Measurements from ENCODE around the gene ZCRB1.

Gene ZCRB1

GRCh38 chr12:42315108-42315507 lies 10.8 kb downstream of the ZCRB1 start:
- Histone ChIP-seq H3K36me3 (replicated peaks) (peaks cover 16% of the 10 kb centered on the region), H3K27me3 (ENCODE audit: low read depth) (no peaks in the 10 kb centered on the region), H3K4me3 (no peak overlapping the region), H3K4me1 (peaks cover 13% of the 10 kb centered on the region), H3K9me3 (no peaks in the 10 kb centered on the region)
- peak; percentile 40 to 93 for DNase-seq (ENCODE audit: low spot score in 2 of 2)
- in situ Hi-C loops (cut with MboI; ENCODE audit: low sequenced_read_pairs), result no loop called here

GRCh38 chr12:42309996-42310395 lies 15.9 kb downstream of the ZCRB1 start:
- Histone ChIP-seq H3K27me3 (ENCODE audit: low read depth) (no peaks in the 10 kb centered on the region), H3K36me3 (replicated peaks) (peaks cover 11% of the 10 kb centered on the region), H3K4me1 (peaks cover 5% of the 10 kb centered on the region), H3K4me3 (no peak overlapping the region), H3K9me3 (no peaks in the 10 kb centered on the region)
- in situ Hi-C loops (cut with MboI; ENCODE audit: low sequenced_read_pairs), result no loop called here
- DNase-seq (ENCODE audit: low spot score in 2 of 2), result no peak

GRCh38 chr12:42308390-42308789 lies 17.5 kb downstream of the ZCRB1 start:
- H3K4me1 ChIP-seq, result no peaks in the 10 kb centered on the region
- in situ Hi-C loops (cut with MboI; ENCODE audit: low sequenced_read_pairs), result no loop called here
- H3K4me3 ChIP-seq, result no peak overlapping the region
- H3K27me3 ChIP-seq (ENCODE audit: low read depth), result no peaks in the 10 kb centered on the region
- H3K9me3 ChIP-seq, result no peaks in the 10 kb centered on the region
- no peak for DNase-seq (ENCODE audit: low spot score in 2 of 2)
- peaks cover 6% of the 10 kb centered on the region for H3K36me3 ChIP-seq (replicated peaks)

- no peak for DNase-seq (ENCODE audit: low spot score in 2 of 2)
- in situ Hi-C loops (cut with MboI; ENCODE audit: low sequenced_read_pairs), result no loop called here
- Histone ChIP-seq H3K9me3 (no peaks in the 10 kb centered on the region), H3K36me3 (replicated peaks) (no peaks in the 10 kb centered on the region), H3K4me3 (no peak overlapping the region), H3K4me1 (no peaks in the 10 kb centered on the region), H3K27me3 (ENCODE audit: low read depth) (no peaks in the 10 kb centered on the region)
Measured at GRCh38 chr12:42306297-42306696, 19.6 kb downstream of the ZCRB1 start.

GRCh38 chr12:42299392-42300308 lies 26.2 kb downstream of the ZCRB1 start:
- Histone ChIP-seq H3K4me1 (no peaks in the 10 kb centered on the region), H3K36me3 (replicated peaks) (no peaks in the 10 kb centered on the region), H3K9me3 (no peaks in the 10 kb centered on the region), H3K27me3 (ENCODE audit: low read depth) (no peaks in the 10 kb centered on the region), H3K4me3 (no peak overlapping the region)
- in situ Hi-C loops (cut with MboI; ENCODE audit: low sequenced_read_pairs), result no loop called here
- DNase-seq (ENCODE audit: low spot score in 2 of 2), result no peak

- no peaks in the 10 kb centered on the region for H3K36me3 ChIP-seq (replicated peaks)
- in situ Hi-C loops (cut with MboI; ENCODE audit: low sequenced_read_pairs), result no loop called here
- no peak overlapping the region for H3K4me3 ChIP-seq
- no peaks in the 10 kb centered on the region for H3K4me1 ChIP-seq
- H3K9me3 ChIP-seq, result no peaks in the 10 kb centered on the region
- H3K27me3 ChIP-seq (ENCODE audit: low read depth), result no peaks in the 10 kb centered on the region
- DNase-seq (ENCODE audit: low spot score in 2 of 2), result no peak
Measured at GRCh38 chr12:42298887-42299286, 27.0 kb downstream of the ZCRB1 start.

GRCh38 chr12:42296503-42297109 lies 29.3 kb downstream of the ZCRB1 start:
- in situ Hi-C loops (cut with MboI; ENCODE audit: low sequenced_read_pairs), result no loop called here
- Histone ChIP-seq H3K9me3 (no peaks in the 10 kb centered on the region), H3K27me3 (ENCODE audit: low read depth) (no peaks in the 10 kb centered on the region), H3K4me1 (no peaks in the 10 kb centered on the region), H3K36me3 (replicated peaks) (no peaks in the 10 kb centered on the region), H3K4me3 (no peak overlapping the region)
- DNase-seq (ENCODE audit: low spot score in 2 of 2), result peak in 1 of 2 experiments; percentile 22

GRCh38 chr12:42291680-42292079 lies 34.2 kb downstream of the ZCRB1 start:
- Histone ChIP-seq H3K9me3 (no peaks in the 10 kb centered on the region), H3K36me3 (replicated peaks) (no peaks in the 10 kb centered on the region), H3K27me3 (ENCODE audit: low read depth) (no peaks in the 10 kb centered on the region), H3K4me1 (no peaks in the 10 kb centered on the region), H3K4me3 (no peak overlapping the region)
- no peak for DNase-seq (ENCODE audit: low spot score in 2 of 2)
- in situ Hi-C loops (cut with MboI; ENCODE audit: low sequenced_read_pairs), result no loop called here

- Histone ChIP-seq H3K9me3 (no peaks in the 10 kb centered on the region), H3K36me3 (replicated peaks) (no peaks in the 10 kb centered on the region), H3K4me3 (no peak overlapping the region), H3K4me1 (no peaks in the 10 kb centered on the region), H3K27me3 (ENCODE audit: low read depth) (no peaks in the 10 kb centered on the region)
- in situ Hi-C loops (cut with MboI; ENCODE audit: low sequenced_read_pairs), result no loop called here
- no peak for DNase-seq (ENCODE audit: low spot score in 2 of 2)
Measured at GRCh38 chr12:42288544-42288943, 37.4 kb downstream of the ZCRB1 start.

- Histone ChIP-seq H3K4me1 (peaks cover 4% of the 10 kb centered on the region), H3K9me3 (no peaks in the 10 kb centered on the region), H3K36me3 (replicated peaks) (no peaks in the 10 kb centered on the region), H3K27me3 (ENCODE audit: low read depth) (no peaks in the 10 kb centered on the region), H3K4me3 (no peak overlapping the region)
- no peak for DNase-seq (ENCODE audit: low spot score in 2 of 2)
- in situ Hi-C loops (cut with MboI; ENCODE audit: low sequenced_read_pairs), result no loop called here
Measured at GRCh38 chr12:42286741-42287140, 39.2 kb downstream of the ZCRB1 start.

- Histone ChIP-seq H3K9me3 (no peaks in the 10 kb centered on the region), H3K4me3 (no peak overlapping the region), H3K36me3 (replicated peaks) (no peaks in the 10 kb centered on the region), H3K4me1 (peaks cover 4% of the 10 kb centered on the region), H3K27me3 (ENCODE audit: low read depth) (no peaks in the 10 kb centered on the region)
- in situ Hi-C loops (cut with MboI; ENCODE audit: low sequenced_read_pairs), result no loop called here
- DNase-seq (ENCODE audit: low spot score in 2 of 2), result no peak
Measured at GRCh38 chr12:42285431-42285830, 40.5 kb downstream of the ZCRB1 start.

GRCh38 chr12:42284876-42285275 lies 41.0 kb downstream of the ZCRB1 start:
- Histone ChIP-seq H3K9me3 (no peaks in the 10 kb centered on the region), H3K4me3 (no peak overlapping the region), H3K27me3 (ENCODE audit: low read depth) (no peaks in the 10 kb centered on the region), H3K36me3 (replicated peaks) (no peaks in the 10 kb centered on the region), H3K4me1 (peaks cover 4% of the 10 kb centered on the region)
- in situ Hi-C loops (cut with MboI; ENCODE audit: low sequenced_read_pairs), result no loop called here
- no peak for DNase-seq (ENCODE audit: low spot score in 2 of 2)

- DNase-seq (ENCODE audit: low spot score in 2 of 2), result no peak
- in situ Hi-C loops (cut with MboI; ENCODE audit: low sequenced_read_pairs), result no loop called here
- H3K27me3 ChIP-seq (ENCODE audit: low read depth), result no peaks in the 10 kb centered on the region
- no peaks in the 10 kb centered on the region for H3K9me3 ChIP-seq
- peaks cover 4% of the 10 kb centered on the region for H3K4me1 ChIP-seq
- H3K4me3 ChIP-seq, result no peak overlapping the region
- H3K36me3 ChIP-seq (replicated peaks), result no peaks in the 10 kb centered on the region
Measured at GRCh38 chr12:42284157-42284556, 41.7 kb downstream of the ZCRB1 start.

- H3K4me1 ChIP-seq, result peaks cover 4% of the 10 kb centered on the region
- in situ Hi-C loops (cut with MboI; ENCODE audit: low sequenced_read_pairs), result no loop called here
- no peak overlapping the region for H3K4me3 ChIP-seq
- no peak for DNase-seq (ENCODE audit: low spot score in 2 of 2)
- no peaks in the 10 kb centered on the region for H3K27me3 ChIP-seq (ENCODE audit: low read depth)
- H3K9me3 ChIP-seq, result no peaks in the 10 kb centered on the region
- H3K36me3 ChIP-seq (replicated peaks), result no peaks in the 10 kb centered on the region
Measured at GRCh38 chr12:42283739-42284138, 42.2 kb downstream of the ZCRB1 start.
